Measurements from ENCODE around the gene ARRB1. TPM values are rescaled to one million over a fixed set of nuclear protein-coding genes. Genes with fewer than 3 reads are reported as not detected.

ARRB1 gene
- total RNA-seq, 1 experiment from 2014 or later = 24.2 TPM

DNA sequence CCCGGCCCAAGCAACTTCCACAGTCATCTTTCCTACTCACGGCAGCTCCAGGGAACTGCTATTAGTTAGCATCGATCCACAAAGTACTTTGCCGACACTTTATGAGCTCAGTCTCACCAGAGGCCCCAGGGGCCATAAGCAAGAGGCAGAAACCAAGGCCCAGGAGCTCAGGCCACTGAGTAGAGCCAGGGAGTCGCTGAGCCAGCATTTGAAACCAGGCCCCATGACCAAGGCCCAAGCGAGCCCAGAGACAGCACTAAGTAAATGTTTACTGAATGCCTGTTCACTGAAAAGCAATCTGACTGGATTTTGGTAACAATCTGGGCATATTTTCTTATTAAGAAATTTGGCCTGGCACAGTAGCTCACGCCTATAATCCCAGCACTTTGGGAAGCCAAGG is 43.3 kb downstream of the ARRB1 start:
- H3K9me2 ChIP-seq (ENCODE audit: insufficient read depth) = no peaks in the 10 kb centered on the region
- H4K20me1 ChIP-seq (ENCODE audit: insufficient read depth) = no peaks in the 10 kb centered on the region
- no peak overlapping the region for H2AFZ ChIP-seq (ENCODE audit: low read depth, low read length, poor library complexity, severe bottlenecking)
- H3K4me1 ChIP-seq (ENCODE audit: control insufficient read depth in 1 of 2, insufficient read depth in 2 of 2, low read length in 2 of 2) = peaks cover 2 to 29% of the 10 kb centered on the region in 2 experiments; a peak in 2 of 4 replicates
- no peaks in the 10 kb centered on the region for H3K27me3 ChIP-seq (ENCODE audit: insufficient read depth, low read length)
- DNase-seq (ENCODE audit: low read depth, low spot score) = no peak
- BruUV-seq (replicated peaks) = no TSS peak
- H3K27ac ChIP-seq (ENCODE audit: low read depth, low read length) = no peak overlapping the region
- POLR2A ChIA-PET = no interaction called here
- no peak for TF ChIP-seq RAD21 (IDR thresholded peaks at IDR 0.05; ENCODE audit: low read depth)
- H3K9ac ChIP-seq (ENCODE audit: low read length) = no peak overlapping the region
- no peaks in the 10 kb centered on the region for H3K36me3 ChIP-seq (ENCODE audit: control insufficient read depth in 1 of 2, insufficient read depth in 2 of 2, low read length in 2 of 2)
- H3K79me2 ChIP-seq (ENCODE audit: insufficient read depth, low read length) = no peaks in the 10 kb centered on the region
- RAD21 ChIA-PET (ENCODE audit: low non-redundant PET in 1 of 2, low total read pairs in 2 of 2, uncharacterized antibody in 2 of 2, unreplicated experiment in 2 of 2) = no interaction called here
- no peaks in the 10 kb centered on the region for H3K9me3 ChIP-seq (ENCODE audit: control insufficient read depth in 1 of 2, insufficient read depth in 1 of 2, low read depth in 1 of 2, low read length in 2 of 2)
- intact Hi-C loops (cut with micrococcal nuclease) = no loop called here
- no peak overlapping the region for H3K4me2 ChIP-seq (ENCODE audit: low read length)
- ATAC-seq = no peak
- no peak overlapping the region for H3K4me3 ChIP-seq (replicated peaks in 1 of 2; ENCODE audit: low read depth in 1 of 2, low read length in 2 of 2)
- CTCF ChIA-PET = no interaction called here

DNA sequence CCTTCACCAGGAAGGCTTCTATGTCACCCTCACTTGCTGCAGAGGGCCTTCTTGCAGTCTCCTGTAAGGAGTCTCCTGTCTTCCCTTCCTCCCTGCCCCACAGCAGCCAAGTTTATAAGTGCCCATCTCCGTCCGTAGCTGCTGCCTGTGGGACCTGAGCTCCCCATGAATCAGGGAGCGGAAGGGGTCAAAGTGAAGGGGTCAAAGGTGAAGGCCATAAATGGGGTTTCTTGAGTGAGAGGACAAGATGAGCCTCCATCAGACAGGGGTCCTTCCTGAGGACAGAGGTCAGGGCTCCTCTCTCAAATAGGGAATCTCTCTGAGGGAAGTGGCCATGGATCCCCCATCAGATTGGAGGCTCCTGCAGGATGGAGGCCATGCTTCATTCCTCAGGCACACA is 44.4 kb downstream of the ARRB1 start:
- TF ChIP-seq CEBPB (IDR thresholded peaks at IDR 0.05; ENCODE audit: low read depth) (no peak), ZNF274 (IDR thresholded peaks at IDR 0.05; ENCODE audit: low read depth, low read length) (no peak), EZH2 (IDR thresholded peaks at IDR 0.05) (no peak), JUND (IDR thresholded peaks at IDR 0.05) (no peak), POLR2A (IDR thresholded peaks at IDR 0.05; ENCODE audit: borderline replicate concordance, extremely low read depth, insufficient read depth, insufficient read length) (no peak), SRF (IDR thresholded peaks at IDR 0.05; ENCODE audit: low read depth) (no peak), YY1 (IDR thresholded peaks at IDR 0.05; ENCODE audit: extremely low read depth, insufficient replicate concordance, low read depth, low read length) (no peak), SIN3A (IDR thresholded peaks at IDR 0.05; ENCODE audit: low read depth) (no peak), POLR2AphosphoS5 (IDR thresholded peaks at IDR 0.05; ENCODE audit: low read depth, low read length) (no peak), ELF1 (IDR thresholded peaks at IDR 0.05; ENCODE audit: borderline replicate concordance, low read depth) (no peak), FOSL1 (IDR thresholded peaks at IDR 0.05; ENCODE audit: low read depth) (no peak)
- TF ChIP-seq, protein P1, sequence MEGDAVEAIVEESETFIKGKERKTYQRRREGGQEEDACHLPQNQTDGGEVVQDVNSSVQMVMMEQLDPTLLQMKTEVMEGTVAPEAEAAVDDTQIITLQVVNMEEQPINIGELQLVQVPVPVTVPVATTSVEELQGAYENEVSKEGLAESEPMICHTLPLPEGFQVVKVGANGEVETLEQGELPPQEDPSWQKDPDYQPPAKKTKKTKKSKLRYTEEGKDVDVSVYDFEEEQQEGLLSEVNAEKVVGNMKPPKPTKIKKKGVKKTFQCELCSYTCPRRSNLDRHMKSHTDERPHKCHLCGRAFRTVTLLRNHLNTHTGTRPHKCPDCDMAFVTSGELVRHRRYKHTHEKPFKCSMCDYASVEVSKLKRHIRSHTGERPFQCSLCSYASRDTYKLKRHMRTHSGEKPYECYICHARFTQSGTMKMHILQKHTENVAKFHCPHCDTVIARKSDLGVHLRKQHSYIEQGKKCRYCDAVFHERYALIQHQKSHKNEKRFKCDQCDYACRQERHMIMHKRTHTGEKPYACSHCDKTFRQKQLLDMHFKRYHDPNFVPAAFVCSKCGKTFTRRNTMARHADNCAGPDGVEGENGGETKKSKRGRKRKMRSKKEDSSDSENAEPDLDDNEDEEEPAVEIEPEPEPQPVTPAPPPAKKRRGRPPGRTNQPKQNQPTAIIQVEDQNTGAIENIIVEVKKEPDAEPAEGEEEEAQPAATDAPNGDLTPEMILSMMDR (IDR thresholded peaks at IDR 0.05 in 2 of 3, conservative IDR thresholded peaks at IDR 0.05 in 1 of 3; ENCODE audit: borderline replicate concordance in 1 of 3, insufficient read depth in 1 of 3, low read depth in 2 of 3, low read length in 2 of 3) = no peak
- TF ChIP-seq, protein P2, sequence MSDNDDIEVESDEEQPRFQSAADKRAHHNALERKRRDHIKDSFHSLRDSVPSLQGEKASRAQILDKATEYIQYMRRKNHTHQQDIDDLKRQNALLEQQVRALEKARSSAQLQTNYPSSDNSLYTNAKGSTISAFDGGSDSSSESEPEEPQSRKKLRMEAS (IDR thresholded peaks at IDR 0.05) = no peak
- TF ChIP-seq, protein P3, sequence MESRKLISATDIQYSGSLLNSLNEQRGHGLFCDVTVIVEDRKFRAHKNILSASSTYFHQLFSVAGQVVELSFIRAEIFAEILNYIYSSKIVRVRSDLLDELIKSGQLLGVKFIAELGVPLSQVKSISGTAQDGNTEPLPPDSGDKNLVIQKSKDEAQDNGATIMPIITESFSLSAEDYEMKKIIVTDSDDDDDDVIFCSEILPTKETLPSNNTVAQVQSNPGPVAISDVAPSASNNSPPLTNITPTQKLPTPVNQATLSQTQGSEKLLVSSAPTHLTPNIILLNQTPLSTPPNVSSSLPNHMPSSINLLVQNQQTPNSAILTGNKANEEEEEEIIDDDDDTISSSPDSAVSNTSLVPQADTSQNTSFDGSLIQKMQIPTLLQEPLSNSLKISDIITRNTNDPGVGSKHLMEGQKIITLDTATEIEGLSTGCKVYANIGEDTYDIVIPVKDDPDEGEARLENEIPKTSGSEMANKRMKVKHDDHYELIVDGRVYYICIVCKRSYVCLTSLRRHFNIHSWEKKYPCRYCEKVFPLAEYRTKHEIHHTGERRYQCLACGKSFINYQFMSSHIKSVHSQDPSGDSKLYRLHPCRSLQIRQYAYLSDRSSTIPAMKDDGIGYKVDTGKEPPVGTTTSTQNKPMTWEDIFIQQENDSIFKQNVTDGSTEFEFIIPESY (IDR thresholded peaks at IDR 0.05; ENCODE audit: extremely low read depth, insufficient replicate concordance, low read length) = no peak
- no peak overlapping the region for H3K4me3 ChIP-seq (replicated peaks in 1 of 2; ENCODE audit: low read depth in 1 of 2, low read length in 2 of 2)
- no peak for DNase-seq (ENCODE audit: low read depth, low spot score)
- ChIA-PET POLR2A (no interaction called here), CTCF (no interaction called here), RAD21 (ENCODE audit: low non-redundant PET in 1 of 2, low total read pairs in 2 of 2, uncharacterized antibody in 2 of 2, unreplicated experiment in 2 of 2) (no interaction called here)
- no peaks in the 10 kb centered on the region for H4K20me1 ChIP-seq (ENCODE audit: insufficient read depth)
- H3K4me2 ChIP-seq (ENCODE audit: low read length) = no peak overlapping the region
- no peaks in the 10 kb centered on the region for H3K9me2 ChIP-seq (ENCODE audit: insufficient read depth)
- ATAC-seq = no peak
- H2AFZ ChIP-seq (ENCODE audit: low read depth, low read length, poor library complexity, severe bottlenecking) = no peak overlapping the region
- peaks cover 0 to 21% of the 10 kb centered on the region in 2 experiments; a peak in 2 of 4 replicates for H3K4me1 ChIP-seq (ENCODE audit: control insufficient read depth in 1 of 2, insufficient read depth in 2 of 2, low read length in 2 of 2)
- no peak overlapping the region for H3K9ac ChIP-seq (ENCODE audit: low read length)
- no TSS peak for BruUV-seq (replicated peaks)
- no peaks in the 10 kb centered on the region for H3K9me3 ChIP-seq (ENCODE audit: control insufficient read depth in 1 of 2, insufficient read depth in 1 of 2, low read depth in 1 of 2, low read length in 2 of 2)
- no peaks in the 10 kb centered on the region for H3K27me3 ChIP-seq (ENCODE audit: insufficient read depth, low read length)
- no peaks in the 10 kb centered on the region for H3K36me3 ChIP-seq (ENCODE audit: control insufficient read depth in 1 of 2, insufficient read depth in 2 of 2, low read length in 2 of 2)
- no peaks in the 10 kb centered on the region for H3K79me2 ChIP-seq (ENCODE audit: insufficient read depth, low read length)
- intact Hi-C loops (cut with micrococcal nuclease) = no loop called here
- H3K27ac ChIP-seq (ENCODE audit: low read depth, low read length) = no peak overlapping the region
